ENCODE results near the gene RPP40.

RPP40 gene

DNA sequence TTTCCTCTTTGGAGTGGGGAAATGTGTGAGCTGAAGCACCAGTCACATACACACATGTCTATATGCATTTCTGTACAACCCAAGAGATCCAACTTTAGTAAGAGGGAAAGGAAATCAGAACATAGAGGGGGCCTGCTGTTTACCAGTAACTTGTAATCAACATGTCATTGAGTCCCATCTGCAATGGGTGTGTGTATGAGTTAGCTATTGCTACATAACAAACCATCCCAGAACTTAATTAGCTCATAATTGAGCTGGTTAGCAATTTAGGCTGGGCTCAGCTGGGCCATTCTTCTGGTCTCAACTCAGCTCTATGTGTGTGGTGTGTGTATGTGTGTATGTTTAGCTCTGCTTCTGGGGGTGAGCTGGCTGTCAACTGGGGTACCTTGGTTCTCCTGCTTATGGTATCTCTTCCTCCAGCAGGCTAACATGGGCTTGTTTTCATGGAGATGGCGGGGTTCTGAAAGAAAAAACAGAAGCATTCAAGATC lies 10.3 kb upstream of the RPP40 start:
- TF ChIP-seq POLR2AphosphoS5 (IDR thresholded peaks at IDR 0.05; ENCODE audit: low read depth), result no peak
- TF ChIP-seq, protein P1, sequence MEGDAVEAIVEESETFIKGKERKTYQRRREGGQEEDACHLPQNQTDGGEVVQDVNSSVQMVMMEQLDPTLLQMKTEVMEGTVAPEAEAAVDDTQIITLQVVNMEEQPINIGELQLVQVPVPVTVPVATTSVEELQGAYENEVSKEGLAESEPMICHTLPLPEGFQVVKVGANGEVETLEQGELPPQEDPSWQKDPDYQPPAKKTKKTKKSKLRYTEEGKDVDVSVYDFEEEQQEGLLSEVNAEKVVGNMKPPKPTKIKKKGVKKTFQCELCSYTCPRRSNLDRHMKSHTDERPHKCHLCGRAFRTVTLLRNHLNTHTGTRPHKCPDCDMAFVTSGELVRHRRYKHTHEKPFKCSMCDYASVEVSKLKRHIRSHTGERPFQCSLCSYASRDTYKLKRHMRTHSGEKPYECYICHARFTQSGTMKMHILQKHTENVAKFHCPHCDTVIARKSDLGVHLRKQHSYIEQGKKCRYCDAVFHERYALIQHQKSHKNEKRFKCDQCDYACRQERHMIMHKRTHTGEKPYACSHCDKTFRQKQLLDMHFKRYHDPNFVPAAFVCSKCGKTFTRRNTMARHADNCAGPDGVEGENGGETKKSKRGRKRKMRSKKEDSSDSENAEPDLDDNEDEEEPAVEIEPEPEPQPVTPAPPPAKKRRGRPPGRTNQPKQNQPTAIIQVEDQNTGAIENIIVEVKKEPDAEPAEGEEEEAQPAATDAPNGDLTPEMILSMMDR (IDR thresholded peaks at IDR 0.05; ENCODE audit: insufficient read depth, low read length), result no peak
- no peak for TF ChIP-seq GABPA (IDR thresholded peaks at IDR 0.05; ENCODE audit: low read depth)
- TF ChIP-seq, protein P2, sequence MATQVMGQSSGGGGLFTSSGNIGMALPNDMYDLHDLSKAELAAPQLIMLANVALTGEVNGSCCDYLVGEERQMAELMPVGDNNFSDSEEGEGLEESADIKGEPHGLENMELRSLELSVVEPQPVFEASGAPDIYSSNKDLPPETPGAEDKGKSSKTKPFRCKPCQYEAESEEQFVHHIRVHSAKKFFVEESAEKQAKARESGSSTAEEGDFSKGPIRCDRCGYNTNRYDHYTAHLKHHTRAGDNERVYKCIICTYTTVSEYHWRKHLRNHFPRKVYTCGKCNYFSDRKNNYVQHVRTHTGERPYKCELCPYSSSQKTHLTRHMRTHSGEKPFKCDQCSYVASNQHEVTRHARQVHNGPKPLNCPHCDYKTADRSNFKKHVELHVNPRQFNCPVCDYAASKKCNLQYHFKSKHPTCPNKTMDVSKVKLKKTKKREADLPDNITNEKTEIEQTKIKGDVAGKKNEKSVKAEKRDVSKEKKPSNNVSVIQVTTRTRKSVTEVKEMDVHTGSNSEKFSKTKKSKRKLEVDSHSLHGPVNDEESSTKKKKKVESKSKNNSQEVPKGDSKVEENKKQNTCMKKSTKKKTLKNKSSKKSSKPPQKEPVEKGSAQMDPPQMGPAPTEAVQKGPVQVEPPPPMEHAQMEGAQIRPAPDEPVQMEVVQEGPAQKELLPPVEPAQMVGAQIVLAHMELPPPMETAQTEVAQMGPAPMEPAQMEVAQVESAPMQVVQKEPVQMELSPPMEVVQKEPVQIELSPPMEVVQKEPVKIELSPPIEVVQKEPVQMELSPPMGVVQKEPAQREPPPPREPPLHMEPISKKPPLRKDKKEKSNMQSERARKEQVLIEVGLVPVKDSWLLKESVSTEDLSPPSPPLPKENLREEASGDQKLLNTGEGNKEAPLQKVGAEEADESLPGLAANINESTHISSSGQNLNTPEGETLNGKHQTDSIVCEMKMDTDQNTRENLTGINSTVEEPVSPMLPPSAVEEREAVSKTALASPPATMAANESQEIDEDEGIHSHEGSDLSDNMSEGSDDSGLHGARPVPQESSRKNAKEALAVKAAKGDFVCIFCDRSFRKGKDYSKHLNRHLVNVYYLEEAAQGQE (IDR thresholded peaks at IDR 0.05; ENCODE audit: insufficient replicate concordance, low read depth), result no peak
- TF ChIP-seq SPI1 (IDR thresholded peaks at IDR 0.05; ENCODE audit: borderline replicate concordance, low read depth), result no peak
- H3K27ac ChIP-seq (replicated peaks), result no peak overlapping the region
- DNase-seq (ENCODE audit: low read depth in 1 of 2, low spot score in 1 of 2), result no peak
- no peak overlapping the region for H3K4me3 ChIP-seq (replicated peaks; ENCODE audit: insufficient read depth, low read length)
- H3K27me3 ChIP-seq (ENCODE audit: insufficient read depth, poor library complexity, severe bottlenecking), result no peaks in the 10 kb centered on the region

- Histone ChIP-seq H3K27me3 (ENCODE audit: insufficient read depth, poor library complexity, severe bottlenecking) (no peaks in the 10 kb centered on the region), H3K4me3 (replicated peaks; ENCODE audit: insufficient read depth, low read length) (no peak overlapping the region), H3K27ac (replicated peaks) (no peak overlapping the region)
- DNase-seq (ENCODE audit: low read depth in 1 of 2, low spot score in 1 of 2), result no peak
- TF ChIP-seq, protein P1 (IDR thresholded peaks at IDR 0.05; ENCODE audit: insufficient read depth, low read length), result no peak
Observed at GRCh38 chr6:5012519-5012918, 8.7 kb upstream of the RPP40 start.

DNA sequence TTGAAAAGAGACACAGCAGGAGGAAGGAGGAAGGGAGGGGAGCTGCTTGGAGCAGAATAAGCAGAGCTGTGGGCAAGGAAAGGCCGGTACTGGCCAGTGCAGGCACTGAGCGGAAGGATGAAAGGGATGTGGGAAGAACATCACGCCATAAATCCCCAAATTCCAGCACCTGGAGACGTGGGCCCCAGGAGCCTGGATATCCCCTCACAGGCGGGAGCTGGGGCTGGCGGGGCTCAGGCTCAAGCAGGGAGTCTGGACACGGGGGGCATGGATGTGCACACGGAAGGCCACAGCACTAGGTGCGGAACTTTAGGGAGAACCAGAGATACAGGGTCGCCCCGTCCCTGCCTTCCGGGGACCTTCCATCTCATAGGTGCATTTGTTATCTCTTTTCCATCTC lies 7.5 kb upstream of the RPP40 start:
- Histone ChIP-seq H3K27ac (replicated peaks) (no peak overlapping the region), H3K4me3 (replicated peaks; ENCODE audit: insufficient read depth, low read length) (no peak overlapping the region), H3K27me3 (ENCODE audit: insufficient read depth, poor library complexity, severe bottlenecking) (no peaks in the 10 kb centered on the region)
- TF ChIP-seq, protein P1 (IDR thresholded peaks at IDR 0.05; ENCODE audit: insufficient read depth, low read length), result no peak
- no peak for TF ChIP-seq POLR2AphosphoS5 (IDR thresholded peaks at IDR 0.05; ENCODE audit: low read depth)
- TF ChIP-seq SPI1 (IDR thresholded peaks at IDR 0.05; ENCODE audit: borderline replicate concordance, low read depth), result no peak
- TF ChIP-seq GABPA (IDR thresholded peaks at IDR 0.05; ENCODE audit: low read depth), result no peak
- TF ChIP-seq, protein P2 (IDR thresholded peaks at IDR 0.05; ENCODE audit: insufficient replicate concordance, low read depth), result no peak
- DNase-seq (ENCODE audit: low read depth in 1 of 2, low spot score in 1 of 2), result no peak

GRCh38 chr6:5007531-5007930 lies 3.7 kb upstream of the RPP40 start:
- Histone ChIP-seq H3K27me3 (ENCODE audit: insufficient read depth, poor library complexity, severe bottlenecking) (no peaks in the 10 kb centered on the region), H3K27ac (replicated peaks) (no peak overlapping the region), H3K4me3 (replicated peaks; ENCODE audit: insufficient read depth, low read length) (no peak overlapping the region)
- DNase-seq (ENCODE audit: low read depth in 1 of 2, low spot score in 1 of 2), result no peak
- no peak for TF ChIP-seq GABPA (IDR thresholded peaks at IDR 0.05; ENCODE audit: low read depth)
- TF ChIP-seq POLR2AphosphoS5 (IDR thresholded peaks at IDR 0.05; ENCODE audit: low read depth), result no peak
- TF ChIP-seq, protein P2 (IDR thresholded peaks at IDR 0.05; ENCODE audit: insufficient replicate concordance, low read depth), result no peak
- TF ChIP-seq, protein P1 (IDR thresholded peaks at IDR 0.05; ENCODE audit: insufficient read depth, low read length), result no peak
- no peak for TF ChIP-seq SPI1 (IDR thresholded peaks at IDR 0.05; ENCODE audit: borderline replicate concordance, low read depth)

All from HL-60 (cell line).